Smooth muscle cell (in vitro differentiated cells): ENCODE results near the gene CARHSP1. TPM values are rescaled to one million over a fixed set of nuclear protein-coding genes. Genes with fewer than 3 reads are reported as not detected.

Experiments
- DNase-seq: peaks from one replicate; lab custom pipeline; 2025; ENCODE audit not compliant: unreplicated experiment; lab: John Stamatoyannopoulos, UW
- H2AFZ ChIP-seq: fragments of 200-600 bp; sonication (generic); 2 replicates; pipeline ENCODE4 v1.6.0; 2016; ENCODE audit warnings: antibody characterized with exemption, low read depth, mild to moderate bottlenecking
- H3F3A ChIP-seq: fragments of 200-600 bp; sonication (generic); 2 replicates; pipeline ENCODE4 v1.6.0; 2017; ENCODE audit warnings: antibody characterized with exemption, low read depth
- H3K27ac ChIP-seq: fragments of 200-600 bp; sonication (generic); 2 replicates; pipeline ENCODE4 v1.5.1; 2016; ENCODE audit warnings: low read depth, mild to moderate bottlenecking
- H3K27me3 ChIP-seq: fragments of 200-600 bp; sonication (generic); 2 replicates; pipeline ENCODE4 v1.6.1; 2016; ENCODE audit warnings: low read depth, mild to moderate bottlenecking
- H3K36me3 ChIP-seq: fragments of 200-600 bp; sonication (generic); 2 replicates; pipeline ENCODE4 v1.5.1; 2016; ENCODE audit warnings: low read depth
- H3K4me1 ChIP-seq: fragments of 200-600 bp; sonication (generic); 2 replicates; pipeline ENCODE4 v1.5.1; 2016; ENCODE audit warnings: low read depth
- H3K4me2 ChIP-seq: fragments of 200-600 bp; sonication (generic); 2 replicates; pipeline ENCODE4 v1.6.0; 2016; ENCODE audit warnings: mild to moderate bottlenecking
- H3K4me3 ChIP-seq: fragments of 200-600 bp; sonication (generic); 2 replicates; pipeline ENCODE4 v1.5.1; 2016; ENCODE audit warnings: mild to moderate bottlenecking
- H3K79me2 ChIP-seq: fragments of 200-600 bp; sonication (generic); 2 replicates; pipeline ENCODE4 v1.6.0; 2016; ENCODE audit warnings: low read depth, mild to moderate bottlenecking
- H3K9ac ChIP-seq: fragments of 200-600 bp; sonication (generic); 2 replicates; pipeline ENCODE4 v1.6.0; 2016; ENCODE audit warnings: low read depth
- H3K9me3 ChIP-seq: fragments of 200-600 bp; sonication (generic); replicated peaks from 2 replicates; pipeline ENCODE4 v1.5.1; 2016; ENCODE audit warnings: low read depth
- H4K20me1 ChIP-seq: fragments of 200-600 bp; sonication (generic); 2 replicates; pipeline ENCODE4 v1.6.0; 2016; ENCODE audit warnings: low read depth
- CTCF ChIP-seq: fragments of 200-600 bp; sonication (generic); IDR thresholded peaks from 2 replicates; pipeline ENCODE4 v1.5.1; 2017; ENCODE audit warnings: borderline replicate concordance, mild to moderate bottlenecking, antibody characterized with exemption; ENCODE audit not compliant: insufficient read depth, poor library complexity, severe bottlenecking
- WGBS: methylation state at CpG from one replicate; pipeline ENCODE4 v1.1.7; 2016; ENCODE audit warnings: low lambda C conversion rate; 5-methylcytosine and 5-hydroxymethylcytosine counted together
- polyA plus RNA-seq: library from polyadenylated mRNA; unstranded; fragments of >200 nt; fragmentation: Nextera tagmentation; extraction: Ambion mirVana; gene quantifications from 2 replicates; pipeline ENCODE4 v1.2.1, GENCODE V29; 2016
- total RNA-seq: library from RNA; depleted of rRNA; stranded (reverse); fragments of >200 nt; gene quantifications from 2 replicates; pipeline ENCODE4 v1.2.3, GENCODE V29; 2014

CARHSP1 gene
- total and polyA plus RNA-seq, 2 experiments from 2014 or later: 62.6 to 94.0 TPM

GRCh38 chr16:8866118-8866883, 2.5 kb downstream of the CARHSP1 start:
- Histone ChIP-seq H2AFZ (no peak overlapping the region), H4K20me1 (peaks cover 62% of the 10 kb centered on the region)

GRCh38 chr16:8865145-8865882, 3.5 kb downstream of the CARHSP1 start:
- peaks cover 72% of the 10 kb centered on the region for H4K20me1 ChIP-seq
- H3K79me2 ChIP-seq: peaks cover 66% of the 10 kb centered on the region
- H3K9ac ChIP-seq: no peak overlapping the region
- no peak for TF ChIP-seq CTCF
- no peaks in the 10 kb centered on the region for H3K9me3 ChIP-seq
- H3K4me3 ChIP-seq: no peak overlapping the region
- DNase-seq: no peak
- no peak overlapping the region for H2AFZ ChIP-seq
- peak overlapping the region; percentile 34 for H3K4me2 ChIP-seq
- no peaks in the 10 kb centered on the region for H3K36me3 ChIP-seq
- 92% methylated on average over 14 of the region's 14 CpGs for WGBS
- H3K27me3 ChIP-seq: no peaks in the 10 kb centered on the region
- H3K27ac ChIP-seq: no peak overlapping the region
- peaks cover 7% of the 10 kb centered on the region for H3F3A ChIP-seq
- H3K4me1 ChIP-seq: peaks cover 22% of the 10 kb centered on the region

More at GRCh38 chr16:8866118-8866883, 2.5 kb downstream of the CARHSP1 start:
- H3K79me2 ChIP-seq: peaks cover 57% of the 10 kb centered on the region
- peak overlapping the region; percentile 96 for H3K4me3 ChIP-seq
- no peak for DNase-seq
- no peaks in the 10 kb centered on the region for H3K9me3 ChIP-seq
- no peak overlapping the region for H3K9ac ChIP-seq
- no peaks in the 10 kb centered on the region for H3K36me3 ChIP-seq
- TF ChIP-seq CTCF: no peak
- H3K4me1 ChIP-seq: peaks cover 22% of the 10 kb centered on the region
- WGBS: 18% methylated on average over 24 of the region's 30 CpGs
- no peaks in the 10 kb centered on the region for H3K27me3 ChIP-seq
- peak overlapping the region; percentile 95 for H3K4me2 ChIP-seq
- H3F3A ChIP-seq: peaks cover 7% of the 10 kb centered on the region
- no peak overlapping the region for H3K27ac ChIP-seq

GRCh38 chr16:8864480-8865110, 4.2 kb downstream of the CARHSP1 start:
- H3F3A ChIP-seq: peaks cover 7% of the 10 kb centered on the region
- H3K36me3 ChIP-seq: no peaks in the 10 kb centered on the region
- no peak for TF ChIP-seq CTCF
- H3K4me1 ChIP-seq: peaks cover 21% of the 10 kb centered on the region
- H3K27me3 ChIP-seq: no peaks in the 10 kb centered on the region
- H4K20me1 ChIP-seq: peaks cover 79% of the 10 kb centered on the region
- no peak overlapping the region for H3K4me3 ChIP-seq
- 49% methylated on average over 12 of the region's 13 CpGs for WGBS
- H3K27ac ChIP-seq: no peak overlapping the region
- H3K4me2 ChIP-seq: peak overlapping the region; percentile 34
- no peaks in the 10 kb centered on the region for H3K9me3 ChIP-seq
- no peak overlapping the region for H2AFZ ChIP-seq
- DNase-seq: no peak
- H3K9ac ChIP-seq: no peak overlapping the region
- peaks cover 72% of the 10 kb centered on the region for H3K79me2 ChIP-seq
